ENCODE data around the gene REELD1. TPM values are rescaled to one million over a fixed set of nuclear protein-coding genes. Genes with fewer than 3 reads are reported as not detected.

The REELD1 gene
- total RNA-seq, 1 experiment from 2014 or later = not detected

DNA sequence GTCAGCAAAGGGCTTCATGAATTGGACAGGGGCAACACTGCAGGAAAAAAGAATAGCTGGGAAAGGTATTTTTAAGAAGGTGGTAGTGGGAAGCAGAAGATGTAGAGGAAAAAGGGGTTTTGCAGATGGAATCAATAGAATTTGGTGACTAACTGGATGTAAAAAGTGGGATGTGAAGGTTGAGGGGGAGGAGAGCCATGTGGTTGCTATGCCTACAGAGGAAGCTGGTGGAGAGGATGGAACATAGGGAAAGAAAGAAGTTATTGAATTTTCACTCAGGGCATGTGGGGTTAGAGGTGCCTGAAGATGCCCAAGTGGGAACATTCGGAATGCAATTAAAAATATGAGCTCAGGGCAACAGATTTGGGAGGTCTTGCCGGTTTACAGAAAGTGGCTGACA, 33.0 kb downstream of the REELD1 start:
- Mint-ChIP-seq H3K27ac (ENCODE audit: low read depth, unreplicated experiment) (no peak overlapping the region), H3K36me3 (ENCODE audit: insufficient read depth, unreplicated experiment) (no peaks in the 10 kb centered on the region), H3K4me1 (ENCODE audit: insufficient read depth, unreplicated experiment) (peaks cover 7% of the 10 kb centered on the region), H3K9me3 (ENCODE audit: unreplicated experiment) (no peaks in the 10 kb centered on the region), H3K27me3 (ENCODE audit: insufficient read depth, unreplicated experiment) (no peaks in the 10 kb centered on the region), H3K4me3 (ENCODE audit: unreplicated experiment) (no peak overlapping the region)
- no TSS peak for BruUV-seq (replicated peaks)
- TF ChIP-seq, protein P1, sequence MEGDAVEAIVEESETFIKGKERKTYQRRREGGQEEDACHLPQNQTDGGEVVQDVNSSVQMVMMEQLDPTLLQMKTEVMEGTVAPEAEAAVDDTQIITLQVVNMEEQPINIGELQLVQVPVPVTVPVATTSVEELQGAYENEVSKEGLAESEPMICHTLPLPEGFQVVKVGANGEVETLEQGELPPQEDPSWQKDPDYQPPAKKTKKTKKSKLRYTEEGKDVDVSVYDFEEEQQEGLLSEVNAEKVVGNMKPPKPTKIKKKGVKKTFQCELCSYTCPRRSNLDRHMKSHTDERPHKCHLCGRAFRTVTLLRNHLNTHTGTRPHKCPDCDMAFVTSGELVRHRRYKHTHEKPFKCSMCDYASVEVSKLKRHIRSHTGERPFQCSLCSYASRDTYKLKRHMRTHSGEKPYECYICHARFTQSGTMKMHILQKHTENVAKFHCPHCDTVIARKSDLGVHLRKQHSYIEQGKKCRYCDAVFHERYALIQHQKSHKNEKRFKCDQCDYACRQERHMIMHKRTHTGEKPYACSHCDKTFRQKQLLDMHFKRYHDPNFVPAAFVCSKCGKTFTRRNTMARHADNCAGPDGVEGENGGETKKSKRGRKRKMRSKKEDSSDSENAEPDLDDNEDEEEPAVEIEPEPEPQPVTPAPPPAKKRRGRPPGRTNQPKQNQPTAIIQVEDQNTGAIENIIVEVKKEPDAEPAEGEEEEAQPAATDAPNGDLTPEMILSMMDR (IDR thresholded peaks at IDR 0.05; ENCODE audit: unreplicated experiment) = no peak
- ChIA-PET CTCF (interaction anchor here (0.6 to 0.7 kb wide), 2 partner anchors 262 to 1867 kb away, joined by 3 read pairs; no protein-coding TSS in a partner anchor), POLR2A (interaction anchor here (1.0 kb wide), 1 partner anchor 782 kb away, joined by 3 read pairs; no protein-coding TSS in a partner anchor)
- intact Hi-C loops (cut with micrococcal nuclease) = no loop called here
- DNase-seq (ENCODE audit: unreplicated experiment) = no peak

DNA sequence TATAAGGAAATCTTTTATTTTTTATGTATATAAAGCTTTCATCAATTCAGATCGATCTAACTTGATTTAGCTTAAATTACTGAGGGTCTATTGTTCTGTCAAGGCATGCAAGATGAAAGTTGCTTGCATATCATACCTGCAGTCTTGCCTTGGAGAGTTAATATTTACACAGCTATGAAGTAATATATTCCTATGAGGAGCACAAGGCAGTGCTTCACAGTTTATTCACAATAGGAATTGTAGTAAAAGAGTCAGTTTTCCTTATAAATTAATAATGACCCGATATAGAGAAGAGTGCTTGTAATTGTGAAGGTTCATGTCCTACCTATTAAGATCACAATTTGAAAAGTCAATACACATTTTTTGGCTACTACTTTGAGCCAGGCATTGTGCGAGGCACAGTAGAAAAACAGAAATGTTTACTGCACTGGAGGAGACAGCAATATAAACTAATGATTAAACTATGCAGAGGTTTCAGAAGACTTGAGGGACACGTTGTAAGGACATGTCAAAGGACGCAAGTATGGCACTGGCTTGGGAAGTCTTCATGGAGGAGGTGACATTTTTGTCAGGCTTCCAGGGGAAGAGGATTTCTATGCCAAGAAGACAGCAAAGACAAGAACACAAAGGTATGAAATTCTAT, 38.8 kb downstream of the REELD1 start:
- no peaks in the 10 kb centered on the region for H3K9me3 Mint-ChIP-seq (ENCODE audit: unreplicated experiment)
- CTCF ChIA-PET = interaction anchor here (1.0 kb wide), 1 partner anchor 12 kb away, joined by 4 read pairs; no protein-coding TSS in a partner anchor

DNA sequence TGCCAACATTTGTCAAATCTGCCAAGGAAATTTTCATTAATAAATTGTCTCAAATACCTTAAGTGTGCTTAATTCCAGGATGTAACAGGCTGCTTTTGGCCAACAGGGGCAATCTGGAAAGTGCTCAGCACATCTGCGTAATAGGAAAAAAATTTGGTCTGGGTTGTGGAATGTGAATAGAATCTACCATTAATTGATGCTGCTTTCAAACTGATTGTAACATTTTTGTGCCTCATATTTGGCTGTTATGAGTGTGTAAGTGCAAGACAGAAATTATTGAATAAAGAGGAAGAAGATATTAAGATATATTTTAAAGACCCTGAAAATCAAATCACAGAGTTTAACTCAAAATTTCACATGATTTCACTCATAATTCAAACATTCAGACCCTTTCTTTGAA, 41.1 kb downstream of the REELD1 start:
- no peaks in the 10 kb centered on the region for H3K36me3 Mint-ChIP-seq (ENCODE audit: insufficient read depth, unreplicated experiment)
- no peaks in the 10 kb centered on the region for H3K27me3 Mint-ChIP-seq (ENCODE audit: insufficient read depth, unreplicated experiment)
- TF ChIP-seq, protein P1 (IDR thresholded peaks at IDR 0.05; ENCODE audit: unreplicated experiment) = no peak
- POLR2A ChIA-PET = no interaction called here
- H3K9me3 Mint-ChIP-seq (ENCODE audit: unreplicated experiment) = no peaks in the 10 kb centered on the region
- intact Hi-C loops (cut with micrococcal nuclease) = no loop called here
- CTCF ChIA-PET = no interaction called here
- H3K27ac Mint-ChIP-seq (ENCODE audit: low read depth, unreplicated experiment) = no peak overlapping the region
- no peaks in the 10 kb centered on the region for H3K4me1 Mint-ChIP-seq (ENCODE audit: insufficient read depth, unreplicated experiment)
- no TSS peak for BruUV-seq (replicated peaks)
- no peak overlapping the region for H3K4me3 Mint-ChIP-seq (ENCODE audit: unreplicated experiment)
- DNase-seq (ENCODE audit: unreplicated experiment) = no peak

More for the DNA sequence above, 38.8 kb downstream of the REELD1 start:
- TF ChIP-seq, protein P1 (IDR thresholded peaks at IDR 0.05; ENCODE audit: unreplicated experiment) = no peak
- Mint-ChIP-seq H3K4me3 (ENCODE audit: unreplicated experiment) (no peak overlapping the region), H3K36me3 (ENCODE audit: insufficient read depth, unreplicated experiment) (no peaks in the 10 kb centered on the region), H3K27me3 (ENCODE audit: insufficient read depth, unreplicated experiment) (no peaks in the 10 kb centered on the region), H3K27ac (ENCODE audit: low read depth, unreplicated experiment) (no peak overlapping the region), H3K4me1 (ENCODE audit: insufficient read depth, unreplicated experiment) (no peaks in the 10 kb centered on the region)
- POLR2A ChIA-PET = no interaction called here
- BruUV-seq (replicated peaks) = no TSS peak
- intact Hi-C loops (cut with micrococcal nuclease) = no loop called here
- no peak for DNase-seq (ENCODE audit: unreplicated experiment)

DNA sequence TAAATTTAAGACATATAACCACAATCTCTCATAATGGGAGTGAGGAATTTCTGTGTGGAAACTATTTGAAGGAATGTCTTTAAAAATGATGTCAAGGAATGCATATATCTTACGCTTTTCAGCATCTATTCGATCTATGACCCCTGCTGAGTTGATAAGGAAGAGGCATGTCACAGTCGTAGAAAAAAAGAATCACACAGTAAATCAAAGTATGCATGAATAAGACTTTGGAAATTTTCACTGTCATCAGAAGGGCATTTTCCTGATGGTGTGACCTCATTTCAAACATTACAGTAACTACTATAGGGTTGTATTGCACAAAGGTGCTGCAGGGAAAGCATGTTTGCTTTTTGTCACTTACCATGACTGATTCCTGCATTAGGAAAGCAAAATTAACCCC, 41.5 kb downstream of the REELD1 start:
- no peak overlapping the region for H3K4me3 Mint-ChIP-seq (ENCODE audit: unreplicated experiment)
- ChIA-PET POLR2A (interaction anchor here (0.7 kb wide), 1 partner anchor 651 kb away, joined by 3 read pairs; no protein-coding TSS in a partner anchor), CTCF (no interaction called here)
- intact Hi-C loops (cut with micrococcal nuclease) = no loop called here
- no peaks in the 10 kb centered on the region for H3K9me3 Mint-ChIP-seq (ENCODE audit: unreplicated experiment)
- no peaks in the 10 kb centered on the region for H3K36me3 Mint-ChIP-seq (ENCODE audit: insufficient read depth, unreplicated experiment)
- no TSS peak for BruUV-seq (replicated peaks)
- TF ChIP-seq, protein P1 (IDR thresholded peaks at IDR 0.05; ENCODE audit: unreplicated experiment) = no peak
- no peak overlapping the region for H3K27ac Mint-ChIP-seq (ENCODE audit: low read depth, unreplicated experiment)
- no peaks in the 10 kb centered on the region for H3K4me1 Mint-ChIP-seq (ENCODE audit: insufficient read depth, unreplicated experiment)
- no peaks in the 10 kb centered on the region for H3K27me3 Mint-ChIP-seq (ENCODE audit: insufficient read depth, unreplicated experiment)
- DNase-seq (ENCODE audit: unreplicated experiment) = no peak
